ENCODE measurements around the gene LPP.

LPP gene

GRCh38 chr3:188321258-188321657 is 167.3 kb downstream of the LPP start:
- no peak overlapping the region for H3K4me3 ChIP-seq (ENCODE audit: control insufficient read depth, low read depth, low read length)
- TF ChIP-seq CTCF (IDR thresholded peaks at IDR 0.05; ENCODE audit: control insufficient read depth, insufficient read depth, low read depth, low read length, missing control alignments), result no peak
- no peak for DNase-seq (ENCODE audit: low read depth)

GRCh38 chr3:188322135-188322887 is 168.4 kb downstream of the LPP start:
- no peak overlapping the region for H3K4me3 ChIP-seq (ENCODE audit: control insufficient read depth, low read depth, low read length)
- TF ChIP-seq CTCF (IDR thresholded peaks at IDR 0.05; ENCODE audit: control insufficient read depth, insufficient read depth, low read depth, low read length, missing control alignments), result no peak
- DNase-seq (ENCODE audit: low read depth), result no peak

GRCh38 chr3:188323067-188323842 is 169.3 kb downstream of the LPP start:
- DNase-seq (ENCODE audit: low read depth), result no peak
- H3K4me3 ChIP-seq (ENCODE audit: control insufficient read depth, low read depth, low read length), result no peak overlapping the region
- TF ChIP-seq CTCF (IDR thresholded peaks at IDR 0.05; ENCODE audit: control insufficient read depth, insufficient read depth, low read depth, low read length, missing control alignments), result no peak

GRCh38 chr3:188326111-188326510 is 172.2 kb downstream of the LPP start:
- no peak overlapping the region for H3K4me3 ChIP-seq (ENCODE audit: control insufficient read depth, low read depth, low read length)
- no peak for DNase-seq (ENCODE audit: low read depth)
- TF ChIP-seq CTCF (IDR thresholded peaks at IDR 0.05; ENCODE audit: control insufficient read depth, insufficient read depth, low read depth, low read length, missing control alignments), result no peak

- TF ChIP-seq CTCF (IDR thresholded peaks at IDR 0.05; ENCODE audit: control insufficient read depth, insufficient read depth, low read depth, low read length, missing control alignments), result no peak
- H3K4me3 ChIP-seq (ENCODE audit: control insufficient read depth, low read depth, low read length), result no peak overlapping the region
- no peak for DNase-seq (ENCODE audit: low read depth)
Measured at GRCh38 chr3:188326968-188327367, 173.0 kb downstream of the LPP start.

- no peak overlapping the region for H3K4me3 ChIP-seq (ENCODE audit: control insufficient read depth, low read depth, low read length)
- no peak for TF ChIP-seq CTCF (IDR thresholded peaks at IDR 0.05; ENCODE audit: control insufficient read depth, insufficient read depth, low read depth, low read length, missing control alignments)
Measured at GRCh38 chr3:188327433-188327832, 173.5 kb downstream of the LPP start.

More at GRCh38 chr3:188327433-188327832, 173.5 kb downstream of the LPP start:
- no peak for DNase-seq (ENCODE audit: low read depth)

Measured in AG09309 (cell line).